T-helper 1 cell (primary cell): ENCODE results near the gene ARHGEF2.

Experiments
- DNase-seq, 5 donors: peaks; one replicate each; pipeline ENCODE4 v3.0.0-alpha.2; 2012 to 2020

ARHGEF2 gene

DNA sequence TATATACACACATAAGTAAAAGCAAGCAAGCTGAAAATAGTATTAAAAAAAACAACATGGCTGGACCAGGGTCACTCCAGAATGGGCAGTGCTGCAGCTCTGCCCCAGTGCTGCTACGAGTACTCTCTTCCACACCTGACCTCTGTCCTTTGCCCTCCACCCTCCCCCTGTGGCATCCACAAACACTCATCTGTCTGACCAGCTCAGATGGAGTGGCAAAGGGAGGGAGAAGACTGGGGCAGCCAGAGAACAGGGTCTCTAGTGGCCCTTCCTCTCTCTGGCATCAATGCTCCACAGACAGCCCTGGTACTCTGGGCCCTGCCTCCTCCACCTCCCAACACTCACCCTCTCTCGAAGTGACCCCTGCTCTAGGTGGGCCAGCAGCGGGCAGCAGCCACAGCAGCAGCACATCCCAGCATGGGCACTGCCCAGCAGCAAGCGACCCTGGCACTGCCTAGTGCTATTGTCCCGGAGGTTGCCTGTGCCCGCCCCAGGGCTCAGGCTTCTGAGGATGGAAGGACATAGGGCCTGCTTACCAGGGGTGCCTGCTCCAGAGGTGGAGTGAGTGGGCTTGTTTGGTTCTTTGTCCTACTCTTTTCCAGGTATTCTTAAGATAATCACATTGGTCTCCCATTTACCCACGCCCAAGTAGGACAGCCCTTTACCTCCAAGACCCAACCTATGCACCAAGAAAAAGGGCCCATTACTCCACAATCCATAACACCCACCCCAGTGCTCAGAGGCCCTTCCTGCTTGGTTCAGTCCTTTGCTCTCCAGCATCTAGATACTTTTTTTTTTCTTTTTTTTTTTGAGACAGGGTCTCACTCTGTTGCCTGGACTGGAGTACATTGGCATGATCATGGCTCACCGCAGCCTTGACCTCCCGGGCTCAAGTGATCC lies 6.2 kb downstream of the ARHGEF2 start:
- no peak for DNase-seq

DNA sequence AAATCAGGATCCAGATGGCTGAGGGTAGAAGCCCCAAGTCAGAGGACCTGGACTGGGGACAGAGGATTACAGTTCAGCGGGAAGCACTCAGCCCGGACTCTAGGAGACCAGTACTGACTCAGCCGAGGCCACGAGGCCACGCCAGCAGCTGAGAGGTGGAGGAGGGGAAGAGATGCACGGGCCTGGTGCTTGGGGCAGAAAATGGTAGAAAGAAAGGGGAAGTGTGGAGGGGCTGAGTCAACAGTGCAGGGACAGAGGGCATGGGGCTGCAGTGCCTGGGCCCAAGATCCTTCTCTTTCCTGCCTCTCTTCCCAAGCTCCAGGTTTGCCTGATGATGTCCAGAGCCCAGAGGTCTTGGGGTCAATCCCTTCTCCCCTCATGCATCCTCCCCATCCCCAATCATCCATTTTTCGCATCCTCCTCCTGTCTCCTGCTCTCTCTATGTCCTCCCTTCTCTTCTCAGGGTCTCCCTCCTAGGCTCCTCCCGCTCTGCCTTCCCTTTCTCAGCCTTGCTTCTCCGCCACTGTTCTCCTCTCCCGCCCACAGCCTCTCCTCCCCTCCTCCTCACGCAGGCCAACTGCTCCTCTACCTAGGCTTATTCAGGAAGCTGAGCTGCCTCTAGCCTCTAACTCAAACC lies 7.7 kb downstream of the ARHGEF2 start:
- peak in 1 of 5 donors; percentile 35 for DNase-seq

DNA sequence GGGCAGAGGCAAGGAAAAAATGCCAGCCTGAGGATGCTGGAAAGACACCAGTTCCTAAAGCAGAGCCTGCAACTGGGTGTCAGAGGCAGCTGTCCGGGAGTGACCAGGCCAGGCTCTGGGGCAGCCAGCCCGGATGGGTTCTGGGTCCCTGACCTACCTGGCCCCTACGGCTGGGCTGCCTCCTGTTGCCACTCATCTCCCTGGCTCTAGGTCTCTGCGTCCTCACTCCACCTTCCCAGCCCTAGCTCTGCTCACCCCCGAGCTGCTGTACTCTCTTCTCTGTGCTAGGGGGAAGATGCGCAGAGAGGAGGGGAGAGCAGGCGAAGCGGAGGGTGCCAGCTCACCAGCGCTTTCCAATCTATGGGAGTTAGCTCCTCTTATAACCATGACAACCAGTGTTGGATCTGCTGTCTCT lies 9.0 kb downstream of the ARHGEF2 start:
- DNase-seq: no peak

DNA sequence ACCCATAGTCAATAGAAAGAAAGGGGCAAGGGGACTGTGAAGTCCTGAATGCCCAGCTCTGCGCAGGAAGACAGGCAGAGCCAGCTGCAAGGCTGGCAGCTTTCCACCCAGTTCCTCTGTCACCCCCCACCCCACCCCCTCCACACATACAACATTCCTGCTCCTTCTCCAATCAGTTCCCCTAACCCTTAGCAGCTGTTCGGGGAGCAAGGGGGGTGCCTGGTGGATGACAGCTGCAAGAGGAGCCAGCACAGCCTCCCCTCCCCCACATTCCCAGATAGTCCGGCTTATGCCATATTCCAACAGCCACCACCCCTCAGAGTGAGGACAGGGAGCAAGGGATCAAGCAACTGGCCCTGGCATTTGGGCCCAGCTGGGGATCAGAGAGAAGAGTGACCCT lies 9.7 kb downstream of the ARHGEF2 start:
- no peak for DNase-seq

DNA sequence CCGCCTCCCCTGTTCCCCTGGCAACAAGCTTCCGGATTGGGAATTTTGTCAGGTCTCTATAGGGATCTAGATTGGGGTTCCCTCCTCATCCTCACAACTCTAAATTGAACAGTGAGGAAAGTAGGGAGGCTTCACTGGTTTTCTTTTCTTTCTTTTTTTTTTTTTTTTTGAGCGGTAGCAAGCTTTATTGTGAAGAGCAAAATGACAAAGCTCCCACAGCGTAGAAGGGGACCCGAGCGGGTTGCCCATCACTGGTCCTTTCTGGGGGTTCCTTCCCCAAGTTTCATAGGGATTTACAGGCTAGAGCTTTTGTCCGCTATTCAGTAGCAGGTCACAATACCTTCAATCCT lies 10.3 kb downstream of the ARHGEF2 start:
- no peak for DNase-seq

DNA sequence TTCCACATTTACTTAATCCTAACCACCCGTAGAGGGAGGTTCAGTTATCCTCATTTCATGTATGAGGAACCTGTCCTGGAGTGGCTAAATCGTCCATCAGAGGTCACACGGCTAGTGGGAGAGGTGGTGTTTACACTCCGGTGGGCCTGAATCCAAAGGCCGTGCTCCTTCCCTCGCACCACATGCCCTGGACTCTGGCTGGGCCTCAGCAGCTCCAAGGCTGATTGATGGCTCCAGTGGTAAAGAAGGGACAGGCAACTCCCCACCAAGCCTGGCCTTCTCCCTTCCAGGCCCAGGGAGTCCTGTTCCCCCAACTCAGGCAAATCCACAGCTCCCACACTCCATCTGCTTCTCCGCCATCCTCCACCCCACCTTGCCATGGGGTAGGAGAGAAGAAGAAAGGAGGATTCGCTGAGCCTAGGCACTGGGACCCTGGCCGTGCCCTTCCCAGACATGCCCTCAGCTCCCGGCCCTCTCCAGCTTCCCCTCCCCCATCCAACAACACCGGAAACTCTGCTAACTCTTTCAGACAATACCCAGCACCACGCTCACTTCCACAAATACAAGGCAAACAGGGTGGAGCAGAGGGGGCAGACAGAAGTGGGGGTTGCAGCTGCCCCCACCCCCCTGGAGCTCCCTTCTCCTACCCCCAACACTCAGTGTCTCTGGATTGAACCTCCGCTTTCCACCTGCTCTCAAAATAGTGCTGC lies 10.9 kb downstream of the ARHGEF2 start:
- DNase-seq: peak in 1 of 5 donors; percentile 19

DNA sequence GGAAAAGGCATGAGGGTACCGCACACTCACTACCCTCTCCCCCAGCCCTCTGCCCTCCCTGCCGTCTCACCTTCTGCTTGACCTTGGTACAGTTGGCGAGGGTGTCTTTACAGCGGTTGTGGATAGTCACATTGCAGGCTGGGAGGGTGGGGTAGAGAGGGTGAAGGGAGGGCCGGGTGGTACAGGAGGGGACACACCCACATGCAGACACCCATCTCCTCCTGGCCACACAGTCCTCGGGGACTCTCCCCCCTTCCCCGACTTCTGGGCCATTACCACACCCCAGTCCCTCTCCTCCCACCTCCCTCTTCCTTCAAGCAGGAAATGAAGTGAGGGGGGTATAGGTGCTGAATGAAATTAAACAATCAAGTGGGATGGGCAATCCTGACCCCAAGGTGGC lies 11.6 kb downstream of the ARHGEF2 start:
- no peak for DNase-seq

DNA sequence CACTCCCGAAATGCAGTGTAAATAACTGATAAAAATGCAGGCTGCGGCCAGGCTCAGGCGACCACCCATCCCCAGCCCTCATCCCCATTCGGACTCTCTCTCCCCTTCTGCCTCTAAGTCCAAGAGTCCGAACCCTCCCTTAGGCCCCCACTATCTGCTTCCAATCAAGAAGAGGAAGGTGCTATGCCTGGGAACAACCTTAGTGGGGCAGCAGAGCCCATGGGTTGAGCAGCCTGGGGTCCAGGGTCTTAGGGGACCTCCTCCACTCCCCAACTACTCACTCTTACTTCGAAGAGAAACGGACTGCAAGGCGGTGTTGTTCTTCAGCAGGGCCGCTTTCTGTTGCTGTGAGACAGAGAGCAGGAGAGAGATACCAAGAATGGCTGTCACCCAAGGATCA lies 12.2 kb downstream of the ARHGEF2 start:
- no peak for DNase-seq

DNA sequence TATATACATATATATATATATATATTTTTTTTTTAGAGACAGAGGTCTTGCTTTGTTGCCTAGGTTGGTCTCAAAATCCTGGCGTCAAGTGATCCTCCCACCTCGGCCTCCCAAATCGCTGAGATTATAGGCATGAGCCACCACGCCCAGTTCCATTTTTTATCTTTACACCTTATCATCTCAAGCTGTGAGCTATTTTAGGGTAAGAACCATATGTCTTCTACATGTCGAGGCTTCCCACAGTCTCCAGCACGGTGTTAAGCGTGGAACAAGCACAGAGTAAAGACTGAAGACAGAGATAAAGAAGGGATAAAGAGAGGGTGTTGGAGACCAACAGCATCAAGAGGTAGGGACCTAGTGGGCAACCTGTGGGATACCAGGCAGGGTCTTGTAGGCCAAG lies 14.2 kb downstream of the ARHGEF2 start:
- DNase-seq: no peak

DNA sequence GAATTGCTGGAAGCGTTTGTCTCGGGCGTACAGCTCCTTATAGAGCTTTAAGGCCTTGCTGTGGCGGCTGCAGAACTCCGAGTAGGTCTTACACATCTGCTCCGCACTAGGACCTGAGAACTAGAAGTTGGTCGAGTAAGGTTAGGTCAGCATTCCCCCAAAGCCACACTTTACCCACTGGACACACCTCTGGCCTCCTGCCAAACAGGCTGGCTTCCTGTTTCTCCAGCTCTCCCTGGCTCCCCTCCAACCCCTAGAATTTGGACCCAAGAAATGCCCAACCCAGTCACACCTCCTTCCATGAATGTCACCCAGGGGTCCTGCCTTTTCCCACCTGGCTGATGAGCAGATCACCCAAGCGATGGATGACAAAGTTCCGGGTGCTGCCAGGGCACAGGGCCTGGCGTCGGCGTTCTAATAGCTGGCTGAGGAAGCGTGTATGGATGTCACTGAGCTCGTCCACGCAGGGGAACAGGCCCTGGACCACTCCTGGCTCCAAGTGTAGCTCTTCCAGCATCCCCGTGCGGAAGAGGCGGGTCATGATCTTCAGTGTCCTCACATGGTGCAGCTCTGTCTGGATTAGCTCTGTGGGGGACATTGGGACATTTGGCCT lies 15.6 kb downstream of the ARHGEF2 start:
- DNase-seq: no peak

DNA sequence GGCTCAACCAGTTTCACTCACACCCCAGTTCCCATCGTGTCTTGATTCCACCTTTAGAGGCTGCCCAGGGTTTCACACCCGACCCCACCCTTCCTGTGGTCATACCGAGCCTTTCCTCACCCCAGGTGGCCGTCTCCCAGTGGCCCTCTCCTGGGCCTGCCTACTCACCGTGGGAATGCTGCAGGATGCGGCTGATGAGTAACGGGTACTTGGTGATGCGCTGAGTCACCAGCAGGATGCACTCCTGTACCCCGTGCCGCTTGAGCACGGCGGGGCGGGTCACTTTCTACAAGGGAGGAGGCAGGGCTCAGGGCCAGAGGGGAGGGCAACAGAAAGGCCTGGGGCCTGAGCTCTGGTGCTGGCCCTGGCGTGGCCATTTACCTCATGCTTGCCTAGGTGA lies 16.4 kb downstream of the ARHGEF2 start:
- DNase-seq: no peak

DNA sequence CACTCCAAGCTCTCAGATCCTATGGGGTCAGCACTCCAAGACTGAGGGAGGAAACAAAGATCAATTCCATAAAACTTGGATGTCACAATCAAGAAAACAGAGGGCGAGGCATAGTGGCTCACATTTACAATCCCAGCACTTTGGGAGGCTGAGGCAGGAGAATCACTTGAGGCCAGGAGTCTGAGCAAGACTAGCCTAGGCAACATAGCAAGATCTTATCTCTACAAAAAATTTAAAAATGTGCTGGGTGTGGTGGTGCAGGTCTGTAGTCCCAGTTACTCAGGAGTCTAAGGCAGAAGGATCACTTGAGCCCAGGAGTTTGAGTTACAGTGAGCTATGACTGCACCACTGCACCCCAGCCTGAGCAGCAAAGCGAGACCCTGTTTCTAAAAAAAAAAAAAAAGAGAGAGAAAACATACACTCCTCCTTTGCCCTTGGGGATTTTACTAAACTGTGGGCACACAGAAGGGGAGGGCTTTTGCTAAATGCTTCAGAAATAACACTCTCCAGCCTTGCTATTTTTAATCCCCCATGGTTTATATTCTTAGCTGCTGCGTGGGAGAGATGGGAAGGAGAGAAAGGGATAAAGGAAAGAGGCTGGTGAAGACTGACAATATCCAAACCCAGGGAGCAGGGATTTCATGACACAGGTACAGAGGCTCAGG lies 18.1 kb downstream of the ARHGEF2 start:
- no peak for DNase-seq

DNA sequence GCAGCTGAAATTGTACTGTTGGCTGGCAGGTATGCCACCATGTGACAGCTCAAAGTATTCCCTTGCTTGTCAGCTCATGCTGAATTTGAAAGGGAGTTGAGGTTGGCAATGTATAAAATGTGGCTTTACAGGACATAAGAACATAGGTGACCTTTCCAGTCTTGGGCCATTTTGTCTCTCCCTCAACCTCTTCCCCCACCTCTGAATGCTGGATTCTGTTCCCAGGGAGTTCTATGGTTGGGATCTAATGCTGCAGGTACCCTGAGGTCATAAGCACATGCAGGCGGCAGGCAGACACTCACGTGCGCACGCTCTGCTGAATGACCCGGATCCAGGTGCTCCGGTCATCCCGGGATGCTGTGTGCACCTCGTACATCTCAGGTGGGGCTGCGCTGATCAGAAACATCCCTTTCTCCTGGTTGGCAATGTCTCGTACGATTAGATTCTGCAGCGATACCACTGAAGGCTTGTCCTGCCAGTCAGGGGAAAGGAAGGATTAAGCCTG lies 20.9 kb downstream of the ARHGEF2 start:
- no peak for DNase-seq

DNA sequence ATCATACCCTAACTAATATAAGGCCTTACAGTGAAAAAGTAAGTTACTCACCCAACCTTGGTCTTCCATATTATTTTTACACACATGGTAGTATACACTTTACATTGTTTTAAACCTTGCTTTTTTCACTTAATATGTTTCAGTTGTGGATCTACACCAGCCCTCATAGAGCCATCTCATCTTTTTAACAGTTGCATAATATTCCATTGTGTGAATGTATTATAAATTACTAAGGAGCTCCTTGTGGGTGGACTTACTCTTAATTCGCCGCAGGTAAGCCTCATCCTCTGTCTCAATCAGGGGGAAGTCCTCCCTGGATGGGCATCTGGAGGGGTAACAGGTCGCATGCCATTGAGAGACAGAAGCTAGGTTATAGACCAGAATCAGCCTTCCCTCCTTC lies 23.7 kb downstream of the ARHGEF2 start:
- no peak for DNase-seq

DNA sequence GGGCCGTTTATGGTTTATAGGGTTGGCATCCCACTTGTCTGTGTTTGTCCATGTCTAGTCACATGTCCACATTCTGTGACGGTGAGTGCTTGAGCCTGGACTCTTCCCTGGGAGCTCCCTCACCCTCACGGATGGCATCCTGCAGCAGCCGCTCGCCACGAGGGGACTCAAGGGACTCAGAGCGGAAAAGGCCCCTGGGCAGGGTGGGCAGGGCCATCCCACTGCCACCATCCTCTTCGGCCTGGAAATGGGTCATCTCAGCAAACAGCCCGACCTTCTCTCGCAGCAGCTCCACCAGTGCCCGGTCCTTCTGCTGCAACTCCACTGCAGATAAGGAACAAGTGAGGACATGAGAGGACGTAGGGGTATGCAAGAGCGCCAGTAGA lies 25.8 kb downstream of the ARHGEF2 start:
- no peak for DNase-seq

DNA sequence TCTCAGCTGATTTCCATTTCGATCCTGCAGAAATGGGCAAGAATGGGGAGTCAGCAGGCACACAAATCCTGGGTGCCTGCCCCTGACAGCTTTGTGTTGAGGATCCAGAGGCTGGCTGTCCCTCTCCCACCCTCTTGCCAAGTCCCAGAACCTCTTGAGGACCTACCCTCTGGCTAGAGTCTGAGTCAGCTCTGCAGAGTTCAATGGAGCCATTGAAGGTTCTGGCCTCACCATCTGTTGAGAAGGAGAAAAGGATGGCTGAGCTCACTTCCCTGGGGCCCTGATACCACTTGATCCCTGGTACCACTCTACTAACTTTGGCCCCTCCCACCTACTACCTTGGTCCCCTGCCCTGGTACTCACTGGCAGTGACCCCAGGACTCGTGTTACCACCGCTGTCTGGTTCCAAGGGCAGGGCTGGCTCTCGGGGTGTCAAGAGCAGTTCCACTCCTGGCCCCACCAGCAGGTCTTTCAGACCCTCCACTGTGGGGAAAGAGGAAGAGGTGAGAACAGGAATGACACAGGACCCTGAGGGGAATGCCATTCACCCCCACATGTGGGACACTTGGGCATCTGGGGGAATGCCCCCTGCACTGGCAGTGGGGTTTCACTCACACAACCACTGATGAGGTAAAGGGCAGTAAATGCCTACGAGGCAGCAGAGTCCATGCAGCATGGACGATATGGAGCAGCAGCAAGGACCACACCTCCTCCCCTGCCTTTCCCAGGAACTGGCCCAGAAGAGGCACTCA lies 26.4 kb downstream of the ARHGEF2 start:
- no peak for DNase-seq

DNA sequence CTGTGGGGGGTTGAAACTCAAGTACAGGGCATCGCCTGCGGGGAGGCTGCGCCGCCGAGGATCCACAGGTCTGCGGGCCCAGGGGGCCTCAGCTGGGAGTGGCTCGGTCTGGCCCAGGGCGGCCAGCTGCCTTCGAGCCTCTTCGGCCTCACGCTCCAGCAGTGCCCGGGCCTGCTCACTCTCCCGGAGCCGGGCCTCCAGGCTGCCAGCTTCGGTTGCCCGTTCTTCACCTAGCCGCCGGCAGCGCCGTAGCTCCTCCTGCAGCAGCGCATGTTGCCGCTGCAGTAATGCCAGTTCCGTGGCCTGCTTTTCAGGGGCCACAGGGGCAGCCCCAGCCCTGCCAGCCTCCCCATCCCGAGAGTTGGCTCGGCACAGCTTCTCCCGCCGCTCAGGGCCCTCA lies 27.5 kb downstream of the ARHGEF2 start:
- DNase-seq: no peak

DNA sequence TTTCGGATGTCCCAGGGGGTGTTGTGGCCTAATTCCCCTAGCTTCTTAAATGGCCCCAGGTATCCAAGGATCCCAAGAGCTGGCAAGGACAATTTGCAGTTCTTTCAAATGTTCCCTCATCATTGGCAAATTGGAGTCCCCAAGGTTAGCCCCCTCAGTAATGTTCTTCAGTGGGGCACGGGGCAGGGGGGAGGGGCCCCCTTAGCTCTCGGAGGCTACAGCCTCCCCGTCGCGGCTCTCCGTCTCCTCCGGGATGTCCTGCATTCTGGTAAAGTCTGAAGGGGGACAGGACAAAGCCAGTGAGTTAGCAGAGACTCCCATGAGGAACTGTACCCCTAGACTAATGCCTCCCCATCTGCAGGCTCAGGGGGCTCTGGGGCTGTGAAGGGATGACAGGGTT lies 30.6 kb downstream of the ARHGEF2 start:
- DNase-seq: no peak

DNA sequence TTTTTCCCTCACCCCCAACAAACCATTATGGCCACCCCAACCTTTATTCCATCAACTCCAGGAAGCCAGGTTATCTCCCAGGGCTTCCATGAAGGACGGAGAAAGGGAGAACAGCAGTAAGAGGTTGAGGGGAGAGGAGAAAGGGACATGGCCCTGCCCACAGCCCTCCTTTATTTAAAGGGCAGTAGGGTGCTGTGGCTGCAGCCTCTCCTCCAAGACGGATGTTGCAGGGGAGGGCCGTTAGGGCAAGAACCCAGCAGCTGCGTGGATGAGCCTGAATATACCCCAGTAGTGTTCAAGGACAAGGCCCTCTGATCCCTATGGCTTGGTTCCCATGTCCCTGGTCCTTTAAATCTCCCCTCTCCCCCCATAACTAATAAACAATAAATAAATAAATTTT lies 31.1 kb downstream of the ARHGEF2 start:
- DNase-seq: no peak

DNA sequence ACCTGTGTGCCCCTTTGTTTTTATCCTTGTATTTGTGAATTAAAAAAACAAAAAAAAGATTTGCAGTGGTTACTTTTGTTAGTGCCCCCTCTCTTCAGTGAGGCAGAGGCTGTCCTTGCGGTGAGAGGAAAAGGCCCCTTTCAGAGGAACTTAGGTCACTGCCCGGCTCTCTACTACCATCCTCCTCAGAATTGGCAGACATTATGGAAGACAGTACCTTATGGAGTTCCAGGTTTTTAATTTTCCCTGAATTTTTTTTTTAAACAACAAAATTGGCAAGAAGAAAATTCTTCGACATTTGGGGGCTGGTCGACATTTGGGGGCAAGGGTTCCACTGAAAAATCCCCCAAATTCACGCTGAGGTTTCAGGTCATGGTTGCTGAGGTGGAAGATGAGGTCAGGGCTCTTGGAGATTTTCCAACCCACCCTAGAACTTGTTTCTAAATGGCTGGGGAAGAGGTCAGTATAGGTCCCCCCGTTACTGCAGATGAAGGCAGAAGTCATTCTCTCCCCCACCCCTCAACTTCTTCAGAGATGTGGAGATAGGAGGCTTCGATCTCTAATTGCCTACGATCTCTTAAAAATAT lies 31.6 kb downstream of the ARHGEF2 start:
- no peak for DNase-seq

DNA sequence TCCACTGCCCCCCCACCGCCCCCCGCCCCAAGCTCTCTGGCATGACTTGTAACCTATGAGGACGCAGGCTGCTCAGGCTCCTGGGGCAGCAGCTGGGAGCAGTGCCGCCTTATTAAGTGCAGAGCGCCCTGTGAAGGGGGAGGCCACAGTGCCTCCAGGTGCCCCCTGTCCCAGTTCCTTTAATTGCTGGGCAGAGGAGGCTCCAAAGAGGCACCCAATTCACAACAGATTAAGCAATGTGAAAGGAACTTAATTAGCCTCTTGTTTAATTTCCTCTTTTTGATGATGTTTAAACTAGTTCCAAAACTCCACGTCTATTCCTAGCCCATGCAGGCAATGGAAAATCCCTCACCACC lies 33.9 kb downstream of the ARHGEF2 start:
- DNase-seq: no peak
